Measurements from ENCODE around the gene CFAP20. TPM values are rescaled to one million over a fixed set of nuclear protein-coding genes. Genes with fewer than 3 reads are reported as not detected.

The CFAP20 gene
- total RNA-seq, 5 donors from 2014 or later (not counting 1 experiment from before 2014, with no cell fraction given), result 27.4 to 105 (median 33.1) TPM

DNA sequence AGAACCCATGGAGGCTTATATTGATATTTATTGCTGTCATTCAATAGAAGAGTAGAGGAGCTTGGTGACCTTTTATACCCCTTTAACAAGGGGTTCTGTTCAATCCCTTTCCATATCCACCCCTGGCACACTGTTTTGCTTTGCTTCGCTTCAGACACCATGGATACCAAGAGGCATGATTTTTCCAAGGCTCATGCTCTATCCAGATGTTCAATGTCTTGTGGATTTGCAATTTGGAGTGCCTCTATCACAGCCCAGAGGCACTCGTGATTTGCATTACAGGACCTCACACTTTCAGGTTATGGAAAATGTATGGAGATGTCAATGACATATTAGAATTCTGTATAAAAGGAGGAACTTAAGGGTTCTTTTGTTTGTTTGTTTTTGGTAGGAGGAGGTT lies 21.5 kb downstream of the CFAP20 start:
- Mint-ChIP-seq H3K27ac (no peak overlapping the region), H3K4me1 (peaks cover 0 to 1% (median 0%) of the 10 kb centered on the region in 3 donors), H3K36me3 (peaks cover 6% of the 10 kb centered on the region), H3K9me3 (no peaks in the 10 kb centered on the region), H3K27me3 (no peaks in the 10 kb centered on the region), H3K4me3 (no peak overlapping the region)
- Histone ChIP-seq H3K36me3 (ENCODE audit: control insufficient read depth in 2 of 2, extremely low read depth in 1 of 2, insufficient read depth in 1 of 2, low read length in 1 of 2) (peaks cover 0 to 3% of the 10 kb centered on the region in 2 donors), H3K27me3 (replicated peaks in 1 of 2; ENCODE audit: control insufficient read depth in 2 of 2, extremely low read depth in 1 of 2, insufficient read depth in 2 of 2, low read length in 1 of 2) (no peaks in the 10 kb centered on the region), H3K4me1 (ENCODE audit: control insufficient read depth in 1 of 2, extremely low read depth in 1 of 2, insufficient read depth in 2 of 2, low read length in 2 of 2) (no peaks in the 10 kb centered on the region), H3K9me3 (no peaks in the 10 kb centered on the region), H3K4me3 (ENCODE audit: control insufficient read depth in 1 of 2, extremely low read depth in 1 of 2, low read length in 1 of 2) (no peak overlapping the region), H3K27ac (ENCODE audit: low read length) (no peak overlapping the region)
- CTCF ChIA-PET, result no interaction called here
- POLR2A ChIA-PET, result no interaction called here
- no peak for ATAC-seq (replicated peaks in 1 of 4)
- DNase-seq, result no peak
- WGBS (ENCODE audit: insufficient coverage), result 67% methylated on average over 1 of the region's 2 CpGs

DNA sequence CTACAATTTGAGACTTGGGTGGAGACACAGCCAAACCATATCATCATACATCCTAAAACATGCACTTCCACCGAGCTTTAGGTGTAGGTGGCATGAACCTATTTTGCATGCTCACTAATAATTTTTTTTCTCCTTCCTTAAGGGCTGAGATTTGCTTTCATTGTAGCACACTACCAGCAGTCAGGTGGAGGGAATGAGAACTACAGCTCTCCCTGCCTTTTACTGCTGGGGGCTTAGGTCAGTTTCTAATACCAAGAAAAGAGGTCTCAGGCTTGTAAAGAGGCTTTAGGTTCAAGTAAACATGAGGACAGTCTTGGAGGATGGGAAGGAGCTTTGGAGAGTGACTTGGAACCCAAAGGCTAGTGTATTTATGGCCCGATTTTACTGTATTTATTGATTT lies 22.0 kb downstream of the CFAP20 start:
- Mint-ChIP-seq H3K4me1 (peaks cover 0 to 1% (median 0%) of the 10 kb centered on the region in 3 donors), H3K27ac (no peak overlapping the region), H3K36me3 (peaks cover 3% of the 10 kb centered on the region), H3K9me3 (no peaks in the 10 kb centered on the region), H3K27me3 (no peaks in the 10 kb centered on the region), H3K4me3 (no peak overlapping the region)
- Histone ChIP-seq H3K27me3 (replicated peaks in 1 of 2; ENCODE audit: control insufficient read depth in 2 of 2, extremely low read depth in 1 of 2, insufficient read depth in 2 of 2, low read length in 1 of 2) (no peaks in the 10 kb centered on the region), H3K27ac (ENCODE audit: low read length) (no peak overlapping the region), H3K9me3 (no peaks in the 10 kb centered on the region), H3K4me1 (ENCODE audit: control insufficient read depth in 1 of 2, extremely low read depth in 1 of 2, insufficient read depth in 2 of 2, low read length in 2 of 2) (no peaks in the 10 kb centered on the region), H3K4me3 (ENCODE audit: control insufficient read depth in 1 of 2, extremely low read depth in 1 of 2, low read length in 1 of 2) (no peak overlapping the region), H3K36me3 (ENCODE audit: control insufficient read depth in 2 of 2, extremely low read depth in 1 of 2, insufficient read depth in 1 of 2, low read length in 1 of 2) (peaks cover 0 to 2% of the 10 kb centered on the region in 2 donors)
- ChIA-PET CTCF (no interaction called here), POLR2A (no interaction called here)
- no CpG with 5 or more reads among the region's 2 CpGs for WGBS (ENCODE audit: insufficient coverage)
- ATAC-seq (replicated peaks in 1 of 4), result no peak
- no peak for DNase-seq

DNA sequence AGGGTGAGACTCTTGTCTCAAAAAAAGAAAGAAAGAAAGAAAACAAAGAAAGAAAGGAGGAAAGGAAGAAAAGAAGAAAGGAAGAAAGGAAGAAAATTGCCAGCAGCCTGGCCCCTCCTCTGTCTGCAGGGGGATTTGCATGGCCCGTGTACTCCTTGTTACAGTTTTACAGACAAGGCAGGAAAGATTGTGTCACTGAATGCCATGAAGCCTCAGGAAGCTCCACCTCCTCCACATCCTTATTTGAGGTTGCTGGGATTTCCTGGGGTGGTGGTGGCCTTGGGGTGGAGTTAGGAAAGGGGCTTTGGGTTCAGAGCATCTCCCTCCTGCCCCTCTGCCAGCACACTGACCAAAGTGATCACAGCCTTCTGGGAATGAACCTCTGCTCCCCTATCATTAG lies 23.6 kb downstream of the CFAP20 start:
- H3K27me3 Mint-ChIP-seq, result no peaks in the 10 kb centered on the region
- no CpG with 5 or more reads among the region's 1 CpG for WGBS (ENCODE audit: insufficient coverage)
- H3K36me3 Mint-ChIP-seq, result no peaks in the 10 kb centered on the region
- H3K4me1 Mint-ChIP-seq, result peaks cover 0 to 4% (median 3%) of the 10 kb centered on the region in 3 donors
- H3K4me1 ChIP-seq (ENCODE audit: control insufficient read depth in 1 of 2, extremely low read depth in 1 of 2, insufficient read depth in 2 of 2, low read length in 2 of 2), result no peaks in the 10 kb centered on the region
- no peak overlapping the region for H3K4me3 ChIP-seq (ENCODE audit: control insufficient read depth in 1 of 2, extremely low read depth in 1 of 2, low read length in 1 of 2)
- no peaks in the 10 kb centered on the region for H3K36me3 ChIP-seq (ENCODE audit: control insufficient read depth in 2 of 2, extremely low read depth in 1 of 2, insufficient read depth in 1 of 2, low read length in 1 of 2)
- DNase-seq, result no peak
- H3K4me3 Mint-ChIP-seq, result no peak overlapping the region
- ChIA-PET CTCF (interaction anchor here in 1 of 2 donors (0.6 kb wide), 1 partner anchor 103 kb away, joined by 5 read pairs; no protein-coding TSS in a partner anchor), POLR2A (no interaction called here)
- no peak overlapping the region for H3K27ac ChIP-seq (ENCODE audit: low read length)
- H3K9me3 Mint-ChIP-seq, result no peaks in the 10 kb centered on the region
- no peak overlapping the region for H3K27ac Mint-ChIP-seq
- ATAC-seq (replicated peaks in 1 of 4), result no peak
- H3K9me3 ChIP-seq, result no peaks in the 10 kb centered on the region
- no peaks in the 10 kb centered on the region for H3K27me3 ChIP-seq (replicated peaks in 1 of 2; ENCODE audit: control insufficient read depth in 2 of 2, extremely low read depth in 1 of 2, insufficient read depth in 2 of 2, low read length in 1 of 2)

DNA sequence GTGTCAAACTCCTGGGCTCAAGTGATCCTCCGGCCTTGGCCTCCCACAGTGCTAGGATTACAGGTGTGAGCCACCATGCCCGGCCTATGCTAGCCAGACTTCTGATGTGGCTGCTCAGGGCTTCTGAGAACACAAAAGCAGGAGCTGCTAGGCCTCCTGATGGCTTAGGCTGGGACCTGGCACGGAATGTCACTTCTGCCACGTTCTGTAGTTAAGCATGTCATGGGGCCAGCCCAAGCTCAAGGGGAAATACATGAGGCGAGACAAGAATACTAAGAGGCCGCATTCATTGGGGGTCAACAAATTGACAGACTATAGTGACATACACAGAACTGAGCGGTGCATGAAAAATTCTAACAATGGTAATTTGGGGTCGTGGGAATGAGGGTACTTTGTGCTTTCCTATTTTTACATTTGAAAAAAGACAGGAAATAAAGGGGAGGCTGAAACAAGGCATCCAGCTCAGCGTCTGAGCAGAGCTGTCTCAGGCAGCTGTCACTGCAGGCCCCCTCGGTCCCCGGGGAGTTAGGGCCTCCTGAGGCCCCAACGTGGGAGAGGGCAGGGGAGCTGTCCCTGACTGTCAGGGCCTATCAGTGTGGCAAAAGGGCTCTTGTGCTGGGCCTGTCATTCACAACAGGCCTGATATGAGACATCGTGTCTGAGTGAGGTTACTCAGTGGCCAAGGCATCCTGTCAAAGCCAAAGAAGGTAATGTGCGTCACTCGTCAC lies 26.4 kb downstream of the CFAP20 start:
- ChIA-PET CTCF (no interaction called here), POLR2A (no interaction called here)
- Histone ChIP-seq H3K4me3 (ENCODE audit: control insufficient read depth in 1 of 2, extremely low read depth in 1 of 2, low read length in 1 of 2) (no peak overlapping the region), H3K27me3 (replicated peaks in 1 of 2; ENCODE audit: control insufficient read depth in 2 of 2, extremely low read depth in 1 of 2, insufficient read depth in 2 of 2, low read length in 1 of 2) (peaks cover 0 to 3% of the 10 kb centered on the region in 2 experiments), H3K4me1 (ENCODE audit: control insufficient read depth in 1 of 2, extremely low read depth in 1 of 2, insufficient read depth in 2 of 2, low read length in 2 of 2) (no peaks in the 10 kb centered on the region), H3K27ac (ENCODE audit: low read length) (no peak overlapping the region), H3K36me3 (ENCODE audit: control insufficient read depth in 2 of 2, extremely low read depth in 1 of 2, insufficient read depth in 1 of 2, low read length in 1 of 2) (no peaks in the 10 kb centered on the region), H3K9me3 (no peaks in the 10 kb centered on the region)
- DNase-seq, result no peak
- no peak for ATAC-seq (replicated peaks in 1 of 4)
- peaks cover 3 to 4% (median 4%) of the 10 kb centered on the region in 3 donors for H3K4me1 Mint-ChIP-seq
- H3K27ac Mint-ChIP-seq, result no peak overlapping the region
- 94% methylated on average over 11 of the region's 15 CpGs for WGBS (ENCODE audit: insufficient coverage)
- no peaks in the 10 kb centered on the region for H3K27me3 Mint-ChIP-seq
- H3K9me3 Mint-ChIP-seq, result no peaks in the 10 kb centered on the region
- no peak overlapping the region for H3K4me3 Mint-ChIP-seq
- H3K36me3 Mint-ChIP-seq, result no peaks in the 10 kb centered on the region

DNA sequence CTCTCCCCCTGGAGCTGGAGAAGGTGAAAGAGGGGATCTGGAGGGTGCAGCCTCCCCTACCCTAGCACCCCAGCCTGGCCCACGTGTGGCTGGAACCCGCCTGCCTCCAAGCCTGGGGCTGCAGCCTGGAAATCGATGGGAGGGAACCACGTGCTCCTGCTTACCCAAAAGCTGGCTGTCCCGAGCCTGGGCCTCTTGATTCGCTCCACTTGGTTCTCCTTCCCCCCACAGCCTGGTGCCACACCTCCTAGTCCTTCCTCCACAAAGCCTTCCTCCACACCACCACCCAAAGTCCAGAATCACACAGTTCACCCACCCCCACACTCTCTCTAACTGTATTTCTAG lies 29.3 kb downstream of the CFAP20 start:
- Mint-ChIP-seq H3K9me3 (no peaks in the 10 kb centered on the region), H3K4me1 (peaks cover 2 to 15% (median 3%) of the 10 kb centered on the region in 3 donors), H3K27me3 (no peaks in the 10 kb centered on the region), H3K36me3 (no peaks in the 10 kb centered on the region), H3K4me3 (no peak overlapping the region), H3K27ac (no peak overlapping the region)
- Histone ChIP-seq H3K9me3 (no peaks in the 10 kb centered on the region), H3K27me3 (replicated peaks in 1 of 2; ENCODE audit: control insufficient read depth in 2 of 2, extremely low read depth in 1 of 2, insufficient read depth in 2 of 2, low read length in 1 of 2) (peaks cover 0 to 22% of the 10 kb centered on the region in 2 experiments), H3K27ac (ENCODE audit: low read length) (no peak overlapping the region), H3K4me3 (ENCODE audit: control insufficient read depth in 1 of 2, extremely low read depth in 1 of 2, low read length in 1 of 2) (no peak overlapping the region), H3K4me1 (ENCODE audit: control insufficient read depth in 1 of 2, extremely low read depth in 1 of 2, insufficient read depth in 2 of 2, low read length in 2 of 2) (peaks cover 0 to 7% of the 10 kb centered on the region in 2 experiments), H3K36me3 (ENCODE audit: control insufficient read depth in 2 of 2, extremely low read depth in 1 of 2, insufficient read depth in 1 of 2, low read length in 1 of 2) (no peaks in the 10 kb centered on the region)
- DNase-seq (no peak), ATAC-seq (replicated peaks in 1 of 4) (no peak)
- POLR2A ChIA-PET, result no interaction called here
- WGBS (ENCODE audit: insufficient coverage), result 58% methylated on average over 4 of the region's 6 CpGs
- CTCF ChIA-PET, result interaction anchor here in 1 of 2 donors (0.6 kb wide), 1 partner anchor 95 kb away, joined by 3 read pairs; no protein-coding TSS in a partner anchor

DNA sequence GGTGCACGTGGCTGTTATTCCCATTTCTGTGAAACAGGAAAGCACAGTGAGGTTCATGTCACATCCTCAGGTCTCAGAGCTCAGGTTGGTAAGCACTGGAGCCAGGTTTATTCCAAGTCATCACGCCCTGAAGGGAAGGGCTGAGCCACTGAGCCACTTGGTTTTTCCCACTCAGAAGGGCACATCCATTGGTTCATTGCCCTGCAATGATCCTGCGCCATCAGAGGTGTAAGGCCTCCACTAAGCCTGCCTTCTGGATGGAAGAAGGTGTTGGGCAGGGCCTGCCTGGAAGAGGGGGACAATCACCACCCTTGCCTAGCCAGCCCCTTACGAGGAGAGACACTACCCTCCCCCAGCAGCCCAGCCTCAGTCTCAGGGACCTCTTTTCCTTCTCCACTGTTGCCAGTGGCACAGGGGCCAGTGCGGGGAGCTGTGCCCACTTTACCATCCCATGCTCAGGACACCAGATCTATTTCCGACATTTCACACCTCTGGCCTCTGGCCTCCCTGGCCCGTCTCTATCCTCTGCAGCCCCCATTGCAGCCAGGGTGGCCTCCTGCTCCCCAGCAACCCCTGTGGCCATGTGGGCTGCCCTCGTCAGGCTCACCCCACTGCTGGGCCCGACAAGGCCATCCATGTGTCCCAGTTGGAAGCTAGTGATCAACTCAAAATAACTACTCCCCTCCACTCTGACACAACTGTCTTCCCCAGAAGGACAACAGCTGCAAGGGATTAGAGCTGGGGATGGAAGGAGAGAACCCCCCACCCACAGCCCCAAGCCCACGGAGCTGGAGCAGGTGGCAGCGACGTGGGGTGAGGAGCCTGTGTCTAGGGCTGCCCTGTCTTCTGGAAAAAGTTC lies 29.9 kb downstream of the CFAP20 start:
- Histone ChIP-seq H3K27me3 (replicated peaks in 1 of 2; ENCODE audit: control insufficient read depth in 2 of 2, extremely low read depth in 1 of 2, insufficient read depth in 2 of 2, low read length in 1 of 2) (peaks cover 0 to 24% of the 10 kb centered on the region in 2 experiments), H3K36me3 (ENCODE audit: control insufficient read depth in 2 of 2, extremely low read depth in 1 of 2, insufficient read depth in 1 of 2, low read length in 1 of 2) (no peaks in the 10 kb centered on the region), H3K9me3 (no peaks in the 10 kb centered on the region), H3K4me3 (ENCODE audit: control insufficient read depth in 1 of 2, extremely low read depth in 1 of 2, low read length in 1 of 2) (no peak overlapping the region), H3K4me1 (ENCODE audit: control insufficient read depth in 1 of 2, extremely low read depth in 1 of 2, insufficient read depth in 2 of 2, low read length in 2 of 2) (peaks cover 0 to 7% of the 10 kb centered on the region in 2 experiments), H3K27ac (ENCODE audit: low read length) (no peak overlapping the region)
- no peak for DNase-seq
- H3K36me3 Mint-ChIP-seq, result no peaks in the 10 kb centered on the region
- CTCF ChIA-PET, result interaction anchor here in 1 of 2 donors (0.5 kb wide), 1 partner anchor 52 kb away, joined by 3 read pairs; no protein-coding TSS in a partner anchor
- peaks cover 0 to under 1% of the 10 kb centered on the region in 2 donors for H3K27me3 Mint-ChIP-seq
- no peaks in the 10 kb centered on the region for H3K9me3 Mint-ChIP-seq
- ATAC-seq (replicated peaks in 1 of 4), result no peak
- no peak overlapping the region for H3K4me3 Mint-ChIP-seq
- H3K27ac Mint-ChIP-seq, result no peak overlapping the region
- POLR2A ChIA-PET, result no interaction called here
- WGBS (ENCODE audit: insufficient coverage), result 79% methylated on average over 7 of the region's 12 CpGs
- peaks cover 2 to 15% (median 3%) of the 10 kb centered on the region in 3 donors for H3K4me1 Mint-ChIP-seq

Data from T-cell (primary cell).